Stimulated activated CD4-positive, alpha-beta T cell treated with anti-CD3 and anti-CD28 coated beads, Interleukin-12 subunit alpha, Interleukin-12 subunit beta, amount 100 ng/mL, for 48 hours (primary cell): Measurements from ENCODE around the gene TFAP2A.

Experiments used
- DNase-seq, 3 donors: peaks; one replicate each; pipeline ENCODE4 v3.0.0-alpha.2; 2020; ENCODE audit warnings: low read depth in 2 of 3, low spot score in 1 of 3

Gene TFAP2A

DNA sequence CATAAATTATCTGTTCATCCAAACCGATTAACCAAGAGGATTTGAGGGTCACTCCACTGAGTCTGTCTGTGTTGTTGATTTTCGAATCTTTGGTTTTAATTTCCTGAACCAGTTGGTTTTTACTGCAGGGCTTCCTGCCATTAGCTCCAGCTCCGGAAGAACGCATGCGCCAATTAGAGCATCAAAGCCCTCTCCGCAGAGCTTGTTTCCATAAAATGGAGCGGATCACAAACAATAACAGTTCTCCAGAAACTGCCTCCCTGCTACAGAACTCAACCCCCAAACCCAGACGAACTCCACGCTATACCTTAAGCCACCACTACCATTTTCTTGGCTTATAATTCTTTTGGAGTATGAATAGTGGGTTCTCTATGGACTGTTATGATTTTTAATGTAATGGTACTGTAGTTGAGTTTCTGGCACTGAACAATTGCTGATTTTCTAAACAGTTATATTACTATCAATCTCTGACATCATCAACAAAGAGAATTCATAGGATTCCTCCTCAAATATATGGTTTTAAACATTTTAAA lies 13.8 kb downstream of the TFAP2A start:
- no peak for DNase-seq

DNA sequence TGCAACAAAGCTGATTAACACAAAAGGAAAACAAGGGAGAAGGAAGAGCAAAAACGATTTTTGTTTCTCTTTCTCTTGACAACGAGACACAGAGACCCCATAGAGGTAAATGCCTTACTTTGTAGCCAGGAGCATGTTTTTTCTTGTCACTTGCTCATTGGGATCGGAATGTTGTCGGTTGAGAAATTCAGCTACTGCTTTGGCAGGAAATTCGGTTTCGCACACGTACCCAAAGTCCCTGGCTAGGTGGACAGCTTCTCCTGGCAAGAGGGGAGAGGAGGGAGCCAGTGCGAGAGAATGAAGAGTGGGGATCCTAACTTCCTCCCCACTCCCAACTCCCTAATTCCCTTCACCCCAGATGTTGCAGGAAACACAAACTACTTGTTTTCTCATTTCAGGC lies 14.5 kb downstream of the TFAP2A start:
- DNase-seq: no peak

DNA sequence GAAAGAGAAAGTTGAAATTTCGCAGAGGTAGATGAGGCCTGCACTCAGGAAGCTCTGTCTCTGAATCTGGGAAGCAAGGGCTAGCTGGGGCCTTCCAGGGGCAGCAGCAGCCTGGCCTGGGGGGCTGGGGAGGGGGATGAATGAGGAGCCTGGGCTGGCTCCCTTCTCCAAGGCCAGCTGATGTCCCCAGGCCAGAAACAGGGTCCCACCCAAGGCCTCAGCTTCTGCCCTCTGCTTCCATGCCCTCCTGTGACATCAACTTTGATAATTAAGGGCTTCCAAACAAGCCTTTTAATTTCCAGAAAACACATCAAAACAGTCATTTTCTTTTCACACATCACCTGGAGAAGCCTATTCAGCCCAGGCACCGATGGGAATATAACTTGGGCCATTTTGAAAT lies 15.4 kb downstream of the TFAP2A start:
- DNase-seq: no peak

DNA sequence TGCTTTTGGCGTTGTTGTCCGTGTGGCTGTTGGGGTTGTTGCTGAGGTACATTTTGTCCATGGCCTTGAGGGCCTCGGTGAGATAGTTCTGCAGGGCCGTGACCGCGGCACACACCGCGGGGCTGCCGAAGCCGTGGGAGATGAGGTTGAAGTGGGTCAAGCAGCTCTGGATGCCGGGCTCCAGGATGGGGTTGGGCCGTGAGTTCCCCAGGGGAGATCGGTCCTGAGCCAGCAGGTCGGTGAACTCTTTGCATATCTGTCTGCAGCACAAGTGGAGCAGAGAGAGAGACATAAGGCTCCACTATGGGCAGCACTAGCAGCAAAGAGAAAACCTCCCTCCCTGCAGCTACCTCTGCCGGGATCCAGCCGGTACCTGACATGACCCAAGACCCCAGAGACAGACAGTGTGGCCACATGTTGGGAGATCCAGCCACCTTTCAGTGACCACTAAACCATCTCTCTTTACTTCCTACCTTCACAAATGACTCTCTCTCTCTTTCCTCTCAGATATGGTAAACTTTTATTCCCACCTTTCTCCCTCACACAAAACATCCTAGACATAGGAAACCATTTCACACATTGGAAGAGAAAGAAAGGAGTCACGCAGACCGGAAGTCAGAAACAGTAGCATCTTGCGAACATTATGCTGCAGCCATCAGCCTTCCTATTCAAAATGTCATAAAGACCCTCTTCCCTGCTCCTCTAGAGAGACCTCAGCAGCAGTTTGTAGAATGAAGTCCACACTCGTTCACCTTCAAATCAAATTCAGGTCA lies 16.2 kb downstream of the TFAP2A start:
- no peak for DNase-seq

DNA sequence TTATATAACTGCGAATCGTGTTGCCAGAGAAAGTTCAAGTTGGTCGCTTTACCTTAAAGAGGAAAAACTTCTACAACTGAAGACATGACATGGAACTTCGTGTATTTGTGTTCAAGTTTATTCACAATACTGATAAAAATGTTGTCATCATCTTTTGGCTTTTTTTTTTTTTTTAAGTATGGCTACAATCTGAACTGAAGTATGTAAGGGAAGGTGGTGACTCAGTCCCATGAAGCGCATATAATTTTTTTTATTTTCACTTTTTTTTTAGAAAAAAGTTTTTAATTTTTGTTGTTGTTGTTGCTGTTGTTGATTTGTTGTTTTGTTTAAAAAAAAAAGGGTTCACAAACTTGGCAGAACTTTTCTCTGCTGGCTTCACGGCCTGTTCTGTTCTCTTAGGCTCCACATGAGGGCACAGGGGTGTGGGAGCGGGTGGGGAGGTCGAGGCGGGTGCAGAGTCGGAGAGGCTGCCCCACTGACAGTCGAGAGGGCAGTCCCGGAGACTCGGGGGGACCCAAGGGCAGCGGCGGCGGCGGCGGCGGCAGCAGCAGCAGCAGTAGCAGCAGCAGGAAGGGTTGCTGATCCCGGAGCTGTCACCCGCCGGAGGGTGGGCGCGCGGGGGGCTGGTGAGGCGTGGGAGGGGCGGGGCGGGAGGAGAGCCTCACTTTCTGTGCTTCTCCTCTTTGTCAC lies 17.0 kb downstream of the TFAP2A start:
- DNase-seq: no peak

DNA sequence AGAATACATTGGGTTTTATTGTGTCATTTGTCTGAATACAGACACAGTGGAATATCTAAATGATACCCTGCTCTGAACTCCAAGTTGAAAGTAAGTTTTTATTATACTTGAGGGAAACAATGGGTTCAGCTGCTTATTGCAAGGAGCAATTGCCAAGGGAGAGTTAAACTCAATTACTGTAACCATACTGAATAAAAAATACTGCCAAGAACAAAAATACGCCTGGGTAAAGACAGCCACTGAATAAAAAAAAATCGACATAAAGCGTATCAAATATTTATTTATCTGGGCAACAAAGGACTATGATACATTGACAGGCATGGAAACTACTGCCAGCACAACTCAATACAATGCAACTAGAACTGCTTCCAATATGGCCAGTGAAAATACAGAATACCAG lies 18.1 kb downstream of the TFAP2A start:
- DNase-seq: no peak

DNA sequence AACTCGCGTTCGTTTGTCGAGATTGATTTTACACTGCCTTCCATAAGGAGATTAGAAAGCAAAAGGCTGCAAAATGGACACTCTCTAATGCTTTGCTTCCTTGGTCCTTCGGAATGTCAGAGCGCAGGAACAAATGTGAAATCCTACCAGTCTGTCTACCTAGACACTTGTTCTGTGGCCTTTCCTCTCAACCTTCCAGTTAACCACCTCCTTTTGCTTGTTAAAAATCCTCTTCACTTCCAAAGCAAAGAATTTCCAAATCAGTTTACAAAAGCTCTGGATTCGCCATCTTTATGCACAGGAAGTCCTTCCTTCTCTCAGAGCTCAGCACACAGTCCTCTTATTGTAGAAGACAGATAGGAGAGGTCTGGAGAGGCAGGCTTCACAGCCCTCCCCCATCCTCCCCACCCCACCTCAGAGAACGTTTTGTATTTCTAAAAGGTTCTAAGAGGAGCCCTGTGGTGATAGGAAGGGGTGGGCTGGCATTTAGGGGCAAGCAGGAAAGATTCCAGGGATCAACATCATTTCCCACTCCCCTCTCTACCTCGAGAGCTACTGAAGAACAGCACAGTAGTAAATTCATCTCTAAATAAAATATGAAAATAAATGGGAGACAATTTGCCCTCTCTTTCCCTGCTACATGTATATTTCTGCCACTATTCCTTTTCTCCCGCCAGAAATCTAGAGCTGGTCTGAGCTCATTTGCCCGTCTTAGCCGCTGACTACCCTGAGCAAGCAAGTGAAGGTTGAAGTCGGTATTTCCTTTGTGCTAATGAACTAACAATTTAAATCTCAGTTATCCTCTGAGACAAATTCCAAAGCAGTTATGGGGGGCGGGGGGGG lies 18.9 kb downstream of the TFAP2A start:
- no peak for DNase-seq

DNA sequence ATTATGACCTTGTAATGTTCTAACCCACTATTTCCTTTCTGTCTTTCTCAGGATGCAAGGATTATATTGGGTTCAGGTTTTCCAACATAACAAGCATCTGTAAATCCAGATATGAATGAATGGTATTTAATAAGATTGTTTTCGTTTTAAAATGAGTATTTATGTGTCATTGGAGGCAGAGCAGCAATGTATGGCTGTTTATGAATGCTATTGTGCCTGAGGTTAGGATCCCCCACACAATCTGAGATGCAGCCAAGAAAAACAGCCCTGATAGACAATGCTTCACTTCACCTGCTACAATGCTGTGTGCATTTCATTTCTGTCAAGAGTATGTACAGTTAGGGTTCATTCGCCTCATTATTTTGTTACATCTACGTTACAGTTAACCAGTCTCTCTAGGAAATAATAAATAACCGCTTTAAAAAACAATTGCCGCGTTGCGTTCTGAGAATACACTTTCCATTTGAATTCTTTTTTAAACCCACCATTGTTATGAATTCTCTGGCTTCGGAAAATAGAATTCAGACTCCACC lies 19.6 kb downstream of the TFAP2A start:
- no peak for DNase-seq

DNA sequence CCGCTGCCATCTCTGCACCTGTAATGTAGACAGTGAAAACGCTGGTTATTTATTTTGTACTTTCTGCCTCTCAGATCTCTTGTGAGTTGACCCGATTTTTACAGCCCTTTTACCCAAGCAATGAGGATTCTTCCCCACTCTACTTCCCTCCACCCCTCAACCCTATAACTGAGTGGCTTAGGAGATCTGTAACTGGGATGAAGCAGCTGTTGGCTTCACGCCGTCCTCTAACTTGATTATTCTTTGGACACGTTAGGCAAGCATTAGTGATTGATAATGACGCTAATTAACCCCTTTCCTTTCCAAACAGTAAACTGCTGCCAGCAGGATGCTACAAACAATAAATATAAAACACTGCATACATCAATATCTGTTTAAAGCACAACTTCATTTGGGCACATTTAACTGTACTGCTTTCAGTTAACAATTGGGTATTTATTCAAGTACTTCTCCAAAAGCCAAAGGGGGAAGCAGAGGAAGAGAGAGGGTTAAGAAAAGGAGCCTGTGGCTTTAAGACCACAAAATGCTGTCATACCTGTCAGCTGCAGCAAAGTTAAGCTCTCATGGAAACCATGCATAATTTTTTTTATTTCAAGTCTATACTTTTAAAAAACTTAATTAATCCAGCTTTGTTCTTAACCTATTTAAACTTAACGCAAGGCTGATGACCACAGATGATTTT lies 21.2 kb downstream of the TFAP2A start:
- no peak for DNase-seq

DNA sequence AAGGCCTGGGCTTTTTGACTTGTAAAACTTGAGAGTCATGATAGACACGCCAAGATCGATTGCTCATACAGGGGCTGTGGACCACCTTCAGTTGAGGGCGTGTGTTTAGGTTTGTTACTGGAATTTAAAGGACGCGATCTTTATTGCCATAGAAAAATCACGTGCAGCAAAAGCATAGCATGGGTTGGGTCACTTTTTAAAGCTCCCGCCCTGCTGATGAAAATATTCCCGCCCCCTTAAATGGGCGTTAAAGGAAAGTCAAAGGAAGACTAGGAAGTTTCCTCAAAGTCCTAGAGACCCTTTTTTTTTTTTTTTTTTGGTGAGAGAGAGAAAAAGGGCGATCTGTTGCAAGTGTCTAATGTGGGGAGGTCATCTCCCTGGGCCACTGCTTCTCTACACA lies 23.1 kb downstream of the TFAP2A start:
- no peak for DNase-seq

DNA sequence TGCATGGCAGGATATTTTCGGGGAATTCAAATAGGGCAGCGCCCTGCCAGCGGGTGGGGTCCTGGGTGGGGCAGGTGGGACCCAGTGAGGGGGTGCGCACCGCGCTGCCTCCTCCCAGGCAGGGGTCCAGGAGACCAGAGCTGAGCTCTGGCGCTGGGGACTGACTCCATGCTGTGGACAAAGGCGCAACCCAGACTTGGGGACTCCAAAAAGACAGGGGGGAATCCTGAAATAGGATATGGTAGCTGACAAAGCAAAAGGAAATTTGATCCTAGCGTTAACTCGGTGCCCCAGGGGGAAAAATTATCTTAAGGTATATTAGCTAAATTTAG lies 23.6 kb downstream of the TFAP2A start:
- no peak for DNase-seq

DNA sequence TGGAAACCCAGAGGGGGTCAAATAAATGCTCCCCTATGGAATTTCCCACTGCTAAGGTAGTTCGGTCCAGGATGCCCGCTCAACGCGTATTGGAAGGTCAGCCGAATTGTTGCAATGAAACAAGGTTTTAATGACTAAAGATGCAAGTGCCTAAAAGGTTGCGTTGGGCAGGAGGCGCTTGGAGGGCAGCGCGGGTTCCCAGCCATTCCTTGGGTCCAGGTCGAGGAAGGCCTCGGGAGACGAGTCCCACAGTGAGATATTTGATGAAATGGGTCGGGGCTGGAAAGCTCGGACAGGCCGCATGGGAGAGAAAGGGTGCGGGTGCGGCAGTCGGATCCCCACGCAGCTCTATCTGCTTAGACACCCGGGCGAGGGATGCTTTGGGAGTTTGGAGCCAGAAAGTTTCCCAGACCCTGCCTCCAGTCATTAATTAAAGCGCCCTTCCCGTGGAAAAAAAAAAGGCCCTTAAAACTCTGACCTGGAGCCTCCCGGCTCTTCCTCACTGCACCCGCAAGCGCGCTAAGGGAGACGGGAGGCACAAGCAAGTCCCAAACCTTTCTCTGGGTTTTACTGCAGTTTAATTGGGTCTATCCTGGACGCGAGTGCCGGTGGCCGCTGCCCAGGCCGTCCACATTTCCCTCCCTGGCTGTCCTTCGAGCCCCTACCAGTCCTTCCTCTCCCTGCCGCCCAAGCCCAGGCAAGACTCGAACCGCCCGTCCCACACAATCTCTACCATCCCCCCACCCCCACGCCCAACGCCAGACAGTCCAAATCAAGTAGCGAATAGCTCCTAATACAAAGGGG lies 24.2 kb downstream of the TFAP2A start:
- no peak for DNase-seq

DNA sequence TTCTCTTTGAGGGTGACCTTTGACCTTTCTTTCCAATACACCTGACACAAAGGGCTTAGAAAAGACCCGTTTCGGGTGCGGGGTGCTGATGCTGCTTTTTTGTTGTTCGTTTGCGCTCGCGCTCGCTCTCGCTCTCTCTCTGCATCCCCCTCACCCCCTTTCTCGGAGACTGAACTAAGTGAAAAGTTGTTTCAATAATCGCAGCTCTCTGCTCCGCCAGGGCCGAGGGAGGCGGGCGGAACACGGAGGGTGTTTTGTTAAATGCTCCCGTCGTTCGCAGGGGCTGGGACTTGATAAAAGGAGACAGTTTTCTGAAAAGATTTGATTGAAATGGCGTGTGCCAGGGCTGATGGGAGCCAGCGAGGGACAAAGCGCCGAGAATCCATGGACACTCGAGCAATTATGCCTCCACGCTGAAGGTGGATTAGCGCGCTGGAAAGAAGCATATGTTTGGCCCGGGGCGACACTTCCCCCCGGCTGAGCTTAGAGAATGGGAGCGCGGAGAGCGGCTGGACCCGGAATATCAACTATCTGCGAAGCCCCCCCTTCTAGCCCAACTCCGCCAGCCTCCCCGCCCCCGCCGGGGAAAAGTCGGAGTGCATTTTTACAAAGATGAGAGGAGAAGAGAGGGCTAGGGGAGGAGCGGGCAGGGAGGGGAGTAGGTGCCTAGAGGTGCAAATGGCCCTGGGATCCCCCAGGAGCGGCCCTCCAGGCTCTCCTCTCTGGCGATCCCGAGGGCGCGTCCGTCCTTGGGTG lies 25.0 kb downstream of the TFAP2A start:
- DNase-seq: no peak

DNA sequence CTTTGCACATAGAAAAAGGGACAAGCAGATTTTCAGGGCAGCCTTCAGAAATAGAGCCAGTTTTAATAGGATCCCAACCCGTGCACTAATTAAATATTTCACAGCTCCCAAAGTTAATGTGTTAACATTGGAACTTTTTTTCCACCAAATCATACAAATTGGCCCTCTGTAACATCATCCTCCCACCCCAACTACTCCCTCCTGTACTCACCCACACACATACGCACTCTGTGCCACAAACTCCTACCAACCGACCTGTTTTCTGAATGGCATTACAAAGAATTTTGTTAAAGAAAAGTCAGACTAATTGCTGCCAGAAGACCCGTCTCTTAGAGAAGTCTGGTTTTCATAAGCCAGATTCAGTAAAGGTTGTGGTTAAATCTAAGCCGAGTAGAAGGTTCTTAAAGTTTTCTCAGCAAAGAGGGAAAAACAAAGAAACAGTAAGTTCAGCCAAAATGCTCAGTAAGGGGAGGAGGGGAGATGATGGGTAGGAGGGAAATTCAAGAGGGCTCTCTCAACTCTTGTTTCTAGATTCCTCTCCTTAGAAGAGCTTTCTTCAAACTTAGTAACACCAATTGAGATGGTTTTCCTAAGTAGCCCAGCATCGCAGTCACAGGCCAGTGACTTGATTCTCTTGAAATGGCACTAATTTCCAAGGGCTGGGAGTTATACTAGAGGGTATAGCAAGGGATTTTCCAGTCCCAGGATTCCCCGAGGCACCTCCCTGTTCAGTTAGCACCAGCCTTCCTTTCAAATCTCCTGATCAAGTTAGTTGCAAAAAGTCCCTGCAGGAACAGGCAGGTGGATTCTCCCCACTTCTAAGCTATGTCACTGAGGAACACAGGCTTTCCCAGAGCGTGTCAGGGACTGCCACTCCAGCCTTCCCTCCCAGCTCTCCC lies 27.9 kb downstream of the TFAP2A start:
- DNase-seq: no peak

DNA sequence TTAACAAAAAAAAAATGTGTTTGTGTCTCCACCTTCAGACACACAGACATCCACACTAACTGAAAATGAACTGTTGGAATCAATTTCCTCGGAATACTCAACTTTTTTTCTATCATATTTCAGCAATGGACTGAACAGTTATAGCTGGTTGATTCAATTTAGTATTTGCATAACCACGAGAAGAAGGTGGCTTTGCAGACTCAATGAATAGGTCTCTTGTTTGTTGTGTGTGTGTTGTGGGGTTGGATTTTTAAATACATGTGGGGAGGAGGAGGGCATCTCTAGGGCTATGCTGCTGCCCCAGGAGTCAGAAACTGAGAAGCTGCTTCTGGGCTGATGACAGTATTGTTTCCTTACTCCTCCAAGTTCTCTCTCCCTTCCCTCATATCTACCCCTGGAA lies 28.7 kb downstream of the TFAP2A start:
- no peak for DNase-seq

DNA sequence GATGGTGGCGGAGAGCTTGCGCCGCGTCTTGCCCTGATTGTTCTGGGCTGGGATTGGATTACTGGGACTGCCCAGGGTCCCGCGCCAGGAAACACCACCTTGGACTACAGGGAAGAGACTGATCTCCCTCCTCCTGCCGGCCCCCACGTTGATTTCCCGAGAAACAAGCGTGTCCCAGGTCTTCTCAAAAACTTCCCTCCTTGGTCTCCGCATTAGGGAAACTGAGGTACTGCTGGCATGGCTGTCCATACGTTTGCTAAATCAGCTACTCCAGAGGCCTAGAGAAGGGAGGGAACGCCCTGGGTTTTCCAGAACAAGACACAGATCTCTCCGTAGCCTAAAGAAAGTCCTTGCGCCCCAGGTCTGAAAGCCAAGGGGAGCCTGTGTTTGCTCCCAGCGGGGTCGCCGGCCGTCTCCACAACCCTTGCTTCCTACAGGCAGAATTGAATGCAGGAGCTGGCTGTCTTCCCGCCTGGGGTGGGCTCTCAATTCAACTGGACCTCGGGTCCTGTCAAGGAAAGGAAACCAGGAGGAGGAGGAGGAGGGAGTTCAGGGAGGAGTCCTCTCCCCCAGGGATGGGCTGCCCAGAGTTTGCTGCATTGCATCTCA lies 29.2 kb downstream of the TFAP2A start:
- no peak for DNase-seq

DNA sequence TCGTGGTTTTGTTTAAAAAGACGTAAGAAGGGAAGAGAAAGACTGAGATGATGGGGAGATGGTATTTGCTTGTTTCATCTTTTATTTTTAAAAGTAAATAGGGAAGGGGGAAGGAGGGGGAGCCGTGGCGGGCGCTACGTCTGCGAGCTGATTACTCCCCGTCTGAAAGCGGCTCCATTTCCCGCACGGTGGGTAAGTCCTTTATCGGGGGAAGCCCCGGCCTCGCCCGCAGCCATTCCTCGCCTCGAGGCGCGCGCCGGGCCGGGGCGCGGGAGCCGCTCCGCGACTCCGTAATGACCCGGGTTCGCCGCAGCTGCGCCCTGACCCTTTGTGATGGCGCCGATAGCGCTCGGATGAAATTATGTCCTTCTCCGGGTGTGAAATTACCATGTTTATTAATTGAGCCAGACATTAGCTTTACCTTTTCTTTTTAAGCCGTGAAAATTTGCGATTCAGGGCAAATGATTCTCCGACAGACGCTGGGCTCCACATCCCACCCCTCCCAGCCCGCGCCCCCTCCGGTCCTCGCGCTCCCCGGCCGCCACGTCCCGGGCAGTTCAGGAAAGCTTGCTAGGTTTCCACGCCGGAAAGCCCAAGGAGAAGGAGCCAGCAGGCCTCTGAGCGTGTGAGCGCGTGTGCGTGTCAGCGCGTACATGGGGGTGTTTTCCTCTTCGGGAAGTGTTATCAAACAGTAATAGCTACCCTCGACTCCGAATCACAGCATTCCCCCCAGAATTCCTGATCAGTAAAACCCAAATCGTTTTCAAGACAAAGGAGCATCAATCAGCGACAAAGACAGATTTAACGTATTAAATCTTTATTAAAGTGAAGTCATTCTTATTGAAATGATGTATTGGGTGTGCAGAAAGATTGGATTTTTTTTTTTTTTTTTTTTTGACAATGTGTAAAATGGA lies 30.0 kb downstream of the TFAP2A start:
- no peak for DNase-seq
